ENCODE results near the gene AGPS.
"Not testable (repeated sequence)": the region's sequence is repeated elsewhere in the genome, so short reads cannot be mapped to it uniquely, and the experiment has no call there.

AGPS gene

GRCh38 chr2:177424120-177424519 lies 31.5 kb downstream of the AGPS start:
- H3K36me3 ChIP-seq (ENCODE audit: insufficient read depth, low read length); H3K4me1 ChIP-seq (ENCODE audit: insufficient read depth, low read length); H3K9me3 ChIP-seq (ENCODE audit: control insufficient read depth, insufficient read depth, low read length); H3K9ac ChIP-seq (ENCODE audit: low read depth, low read length): not testable (repeated sequence)

GRCh38 chr2:177424620-177425019 lies 32.0 kb downstream of the AGPS start:
- not testable (repeated sequence) for H3K9me3 ChIP-seq (ENCODE audit: control insufficient read depth, insufficient read depth, low read length); H3K36me3 ChIP-seq (ENCODE audit: insufficient read depth, low read length); H3K4me1 ChIP-seq (ENCODE audit: insufficient read depth, low read length); H3K9ac ChIP-seq (ENCODE audit: low read depth, low read length)

GRCh38 chr2:177427316-177427715 lies 34.7 kb downstream of the AGPS start:
- Histone ChIP-seq H3K9ac (ENCODE audit: low read depth, low read length) (no peak overlapping the region), H3K36me3 (ENCODE audit: insufficient read depth, low read length) (peaks cover 4% of the 10 kb centered on the region; the same call in 1 of the 2 replicates), H3K4me1 (ENCODE audit: insufficient read depth, low read length) (no peaks in the 10 kb centered on the region), H3K9me3 (ENCODE audit: control insufficient read depth, insufficient read depth, low read length) (peaks cover 23% of the 10 kb centered on the region)

GRCh38 chr2:177427936-177428335 lies 35.4 kb downstream of the AGPS start:
- peaks cover 27% of the 10 kb centered on the region for H3K9me3 ChIP-seq (ENCODE audit: control insufficient read depth, insufficient read depth, low read length)
- not testable (repeated sequence) for H3K9ac ChIP-seq (ENCODE audit: low read depth, low read length); H3K4me1 ChIP-seq (ENCODE audit: insufficient read depth, low read length); H3K36me3 ChIP-seq (ENCODE audit: insufficient read depth, low read length)

- Histone ChIP-seq H3K4me1 (ENCODE audit: insufficient read depth, low read length) (no peaks in the 10 kb centered on the region), H3K9ac (ENCODE audit: low read depth, low read length) (no peak overlapping the region), H3K9me3 (ENCODE audit: control insufficient read depth, insufficient read depth, low read length) (peaks cover 27% of the 10 kb centered on the region), H3K36me3 (ENCODE audit: insufficient read depth, low read length) (peaks cover 4% of the 10 kb centered on the region; the same call in 1 of the 2 replicates)
Observed at GRCh38 chr2:177429688-177430325, 37.2 kb downstream of the AGPS start.

- Histone ChIP-seq H3K36me3 (ENCODE audit: insufficient read depth, low read length) (peaks cover 4% of the 10 kb centered on the region; the same call in 1 of the 2 replicates), H3K9ac (ENCODE audit: low read depth, low read length) (no peak overlapping the region), H3K4me1 (ENCODE audit: insufficient read depth, low read length) (no peaks in the 10 kb centered on the region), H3K9me3 (ENCODE audit: control insufficient read depth, insufficient read depth, low read length) (peaks cover 27% of the 10 kb centered on the region)
Observed at GRCh38 chr2:177430411-177430810, 37.8 kb downstream of the AGPS start.

- H3K4me1 ChIP-seq (ENCODE audit: insufficient read depth, low read length); H3K9ac ChIP-seq (ENCODE audit: low read depth, low read length); H3K36me3 ChIP-seq (ENCODE audit: insufficient read depth, low read length): not testable (repeated sequence)
- H3K9me3 ChIP-seq (ENCODE audit: control insufficient read depth, insufficient read depth, low read length): peaks cover 27% of the 10 kb centered on the region
Observed at GRCh38 chr2:177431111-177431725, 38.6 kb downstream of the AGPS start.

- H3K36me3 ChIP-seq (ENCODE audit: insufficient read depth, low read length): peaks cover 4% of the 10 kb centered on the region; the same call in 1 of the 2 replicates
- peaks cover 25% of the 10 kb centered on the region for H3K9me3 ChIP-seq (ENCODE audit: control insufficient read depth, insufficient read depth, low read length)
- no peaks in the 10 kb centered on the region for H3K4me1 ChIP-seq (ENCODE audit: insufficient read depth, low read length)
- no peak overlapping the region for H3K9ac ChIP-seq (ENCODE audit: low read depth, low read length)
Observed at GRCh38 chr2:177432703-177433102, 40.1 kb downstream of the AGPS start.

GRCh38 chr2:177433402-177433801 lies 40.8 kb downstream of the AGPS start:
- Histone ChIP-seq H3K9me3 (ENCODE audit: control insufficient read depth, insufficient read depth, low read length) (peaks cover 25% of the 10 kb centered on the region), H3K9ac (ENCODE audit: low read depth, low read length) (no peak overlapping the region), H3K36me3 (ENCODE audit: insufficient read depth, low read length) (peaks cover 4% of the 10 kb centered on the region; the same call in 1 of the 2 replicates), H3K4me1 (ENCODE audit: insufficient read depth, low read length) (no peaks in the 10 kb centered on the region)

GRCh38 chr2:177434475-177434874 lies 41.9 kb downstream of the AGPS start:
- no peak overlapping the region for H3K9ac ChIP-seq (ENCODE audit: low read depth, low read length)
- H3K36me3 ChIP-seq (ENCODE audit: insufficient read depth, low read length): peaks cover 2% of the 10 kb centered on the region; the same call in 1 of the 2 replicates
- peaks cover 25% of the 10 kb centered on the region for H3K9me3 ChIP-seq (ENCODE audit: control insufficient read depth, insufficient read depth, low read length)
- H3K4me1 ChIP-seq (ENCODE audit: insufficient read depth, low read length): no peaks in the 10 kb centered on the region

GRCh38 chr2:177445200-177445599 lies 52.6 kb downstream of the AGPS start:
- Histone ChIP-seq H3K9me3 (ENCODE audit: control insufficient read depth, insufficient read depth, low read length) (no peaks in the 10 kb centered on the region), H3K4me1 (ENCODE audit: insufficient read depth, low read length) (no peaks in the 10 kb centered on the region), H3K9ac (ENCODE audit: low read depth, low read length) (no peak overlapping the region; the same call in 1 of the 2 replicates), H3K36me3 (ENCODE audit: insufficient read depth, low read length) (no peaks in the 10 kb centered on the region; the same call in 1 of the 2 replicates)

GRCh38 chr2:177448031-177448430 lies 55.5 kb downstream of the AGPS start:
- Histone ChIP-seq H3K4me1 (ENCODE audit: insufficient read depth, low read length) (no peaks in the 10 kb centered on the region), H3K36me3 (ENCODE audit: insufficient read depth, low read length) (no peaks in the 10 kb centered on the region), H3K9me3 (ENCODE audit: control insufficient read depth, insufficient read depth, low read length) (no peaks in the 10 kb centered on the region), H3K9ac (ENCODE audit: low read depth, low read length) (no peak overlapping the region)

- Histone ChIP-seq H3K36me3 (ENCODE audit: insufficient read depth, low read length) (no peaks in the 10 kb centered on the region), H3K9ac (ENCODE audit: low read depth, low read length) (no peak overlapping the region), H3K4me1 (ENCODE audit: insufficient read depth, low read length) (no peaks in the 10 kb centered on the region), H3K9me3 (ENCODE audit: control insufficient read depth, insufficient read depth, low read length) (no peaks in the 10 kb centered on the region)
Observed at GRCh38 chr2:177449159-177449558, 56.6 kb downstream of the AGPS start.

- Histone ChIP-seq H3K9ac (ENCODE audit: low read depth, low read length) (no peak overlapping the region), H3K9me3 (ENCODE audit: control insufficient read depth, insufficient read depth, low read length) (no peaks in the 10 kb centered on the region), H3K36me3 (ENCODE audit: insufficient read depth, low read length) (peaks cover 3% of the 10 kb centered on the region; the same call in 1 of the 2 replicates), H3K4me1 (ENCODE audit: insufficient read depth, low read length) (no peaks in the 10 kb centered on the region)
Observed at GRCh38 chr2:177455187-177455586, 62.6 kb downstream of the AGPS start.

GRCh38 chr2:177459756-177460155 lies 67.2 kb downstream of the AGPS start:
- H3K9me3 ChIP-seq (ENCODE audit: control insufficient read depth, insufficient read depth, low read length); H3K4me1 ChIP-seq (ENCODE audit: insufficient read depth, low read length); H3K36me3 ChIP-seq (ENCODE audit: insufficient read depth, low read length); H3K9ac ChIP-seq (ENCODE audit: low read depth, low read length): not testable (repeated sequence)
